Mesenchymal stem cell (in vitro differentiated cells and primary cell): ENCODE data around the gene DNMT1.

Experiments
- DNase-seq: peaks from one replicate; pipeline ENCODE4 v3.0.0-alpha.2; 2013
- H2AFZ ChIP-seq: one replicate; pipeline ENCODE4 v1.6.1; 2013; ENCODE audit warnings: low read depth, mild to moderate bottlenecking, control low read depth, inconsistent platforms, low read length, moderate library complexity
- H2AK5ac ChIP-seq: 2 replicates; pipeline ENCODE4 v1.6.1; 2013; ENCODE audit warnings: low read length, moderate library complexity, mild to moderate bottlenecking, inconsistent platforms; ENCODE audit not compliant: severe bottlenecking
- H2BK120ac ChIP-seq: one replicate; pipeline ENCODE4 v1.6.1; 2013; ENCODE audit warnings: low read depth, mild to moderate bottlenecking, inconsistent platforms, low read length, moderate library complexity
- H2BK12ac ChIP-seq, 2 experiments: one replicate each; pipeline ENCODE4 v1.6.1; 2013; ENCODE audit warnings: inconsistent platforms in 2 of 2, low read length in 2 of 2, mild to moderate bottlenecking in 2 of 2, moderate library complexity in 2 of 2, control low read depth in 1 of 2
- H2BK15ac ChIP-seq: one replicate; pipeline ENCODE4 v1.6.1; 2013; ENCODE audit warnings: mild to moderate bottlenecking, low read depth, inconsistent platforms; ENCODE audit not compliant: poor library complexity, severe bottlenecking
- H2BK5ac ChIP-seq: 2 replicates; pipeline ENCODE4 v1.6.1; 2013; ENCODE audit warnings: low read depth, mild to moderate bottlenecking, low read length, control low read depth, inconsistent platforms; ENCODE audit not compliant: poor library complexity, severe bottlenecking
- H3K14ac ChIP-seq, 2 experiments: one replicate each; pipeline ENCODE4 v1.6.1; 2013; ENCODE audit warnings: inconsistent platforms in 2 of 2, low read length in 2 of 2, control low read depth in 1 of 2, mild to moderate bottlenecking in 1 of 2, moderate library complexity in 1 of 2
- H3K18ac ChIP-seq, 2 experiments: one replicate each; pipeline ENCODE4 v1.6.1; 2013; ENCODE audit warnings: inconsistent platforms in 2 of 2, low read length in 2 of 2, control low read depth in 1 of 2, low read depth in 1 of 2, mild to moderate bottlenecking in 1 of 2
- H3K23ac ChIP-seq, 2 experiments: one replicate each; pipeline ENCODE4 v1.6.1; 2013; ENCODE audit warnings: inconsistent platforms in 2 of 2, low read length in 2 of 2, mild to moderate bottlenecking in 2 of 2, moderate library complexity in 2 of 2, control low read depth in 1 of 2
- H3K27ac ChIP-seq: 2 replicates; pipeline ENCODE4 v1.5.1; 2013; ENCODE audit warnings: mild to moderate bottlenecking, moderate library complexity, low read length, control low read depth, inconsistent platforms; ENCODE audit not compliant: poor library complexity, severe bottlenecking
- H3K27me3 ChIP-seq, 2 experiments: 2 replicates each; pipeline versions ENCODE4 v1.6.1 to v1.7.0; 2013; ENCODE audit warnings: low read length in 2 of 2, mild to moderate bottlenecking in 2 of 2, moderate library complexity in 2 of 2, control low read depth in 1 of 2, inconsistent platforms in 1 of 2; ENCODE audit not compliant: control insufficient read depth in 1 of 2, insufficient read depth in 1 of 2
- H3K36me3 ChIP-seq, 2 experiments: 2 replicates each; pipeline versions ENCODE4 v1.6.1 to v1.7.0; 2013; ENCODE audit warnings: low read length in 2 of 2, control low read depth in 1 of 2, inconsistent platforms in 1 of 2, low read depth in 1 of 2, mild to moderate bottlenecking in 1 of 2; ENCODE audit not compliant: insufficient read depth in 2 of 2, control insufficient read depth in 1 of 2
- H3K4ac ChIP-seq, 2 experiments: one replicate each; pipeline ENCODE4 v1.6.1; 2013; ENCODE audit warnings: inconsistent platforms in 2 of 2, low read length in 2 of 2, mild to moderate bottlenecking in 2 of 2, moderate library complexity in 2 of 2, control low read depth in 1 of 2, low read depth in 1 of 2
- H3K4me1 ChIP-seq: 2 replicates; pipeline ENCODE4 v1.6.1; 2013; ENCODE audit warnings: low read depth, low read length, control low read depth; ENCODE audit not compliant: control insufficient read depth, insufficient read depth
- H3K4me2 ChIP-seq: 2 replicates; pipeline ENCODE4 v1.6.1; 2013; ENCODE audit warnings: low read length, mild to moderate bottlenecking, inconsistent platforms; ENCODE audit not compliant: poor library complexity, severe bottlenecking
- H3K4me3 ChIP-seq, 2 experiments: 2 replicates each; pipeline versions ENCODE4 v1.5.1 to v1.7.0; 2013; ENCODE audit warnings: low read length in 2 of 2, mild to moderate bottlenecking in 2 of 2, control low read depth in 1 of 2, low read depth in 1 of 2; ENCODE audit not compliant: insufficient read depth in 1 of 2
- H3K79me1 ChIP-seq: replicated peaks from 2 replicates; pipeline ENCODE4 v1.6.1; 2013; ENCODE audit warnings: mild to moderate bottlenecking, control low read depth, low read length, inconsistent platforms; ENCODE audit not compliant: poor library complexity, severe bottlenecking
- H3K9ac ChIP-seq: 2 replicates; pipeline ENCODE4 v1.7.0; 2013; ENCODE audit warnings: mild to moderate bottlenecking, low read length, moderate library complexity
- H3K9me3 ChIP-seq: 2 replicates; pipeline ENCODE4 v1.7.0; 2013; ENCODE audit warnings: mild to moderate bottlenecking, low read length; ENCODE audit not compliant: control insufficient read depth
- H4K8ac ChIP-seq: one replicate; pipeline ENCODE4 v1.6.1; 2013; ENCODE audit warnings: inconsistent platforms, mild to moderate bottlenecking, low read length, moderate library complexity
- H4K91ac ChIP-seq: one replicate; pipeline ENCODE4 v1.6.1; 2013; ENCODE audit warnings: mild to moderate bottlenecking, low read length, inconsistent platforms
- WGBS: methylation state at CpG from one replicate; pipeline ENCODE4 v1.1.7; 2013; ENCODE audit warnings: mixed read lengths; 5-methylcytosine and 5-hydroxymethylcytosine counted together

Gene DNMT1

GRCh38 chr19:10126213-10126639 is 68.5 kb downstream of the DNMT1 start:
- Histone ChIP-seq H3K23ac (no peak overlapping the region), H3K36me3 (peaks cover 21 to 33% of the 10 kb centered on the region in 2 experiments), H3K4me2 (no peak overlapping the region), H4K8ac (no peak overlapping the region), H3K79me1 (peaks cover 2% of the 10 kb centered on the region), H3K4me1 (no peaks in the 10 kb centered on the region), H3K27ac (no peak overlapping the region), H2AK5ac (no peak overlapping the region), H3K9ac (no peak overlapping the region), H3K18ac (no peak overlapping the region), H2BK5ac (no peak overlapping the region), H3K14ac (no peak overlapping the region), H2BK12ac (no peak overlapping the region), H2AFZ (no peak overlapping the region), H3K27me3 (no peaks in the 10 kb centered on the region), H3K4ac (no peak overlapping the region), H4K91ac (no peak overlapping the region), H3K4me3 (no peak overlapping the region), H2BK15ac (no peak overlapping the region), H2BK120ac (no peak overlapping the region), H3K9me3 (no peaks in the 10 kb centered on the region)
- WGBS: no CpG with 5 or more reads among the region's 4 CpGs
- DNase-seq: no peak

- Histone ChIP-seq H3K4me1 (peaks cover 1% of the 10 kb centered on the region), H2BK120ac (no peak overlapping the region), H2AFZ (no peak overlapping the region), H3K4me3 (no peak overlapping the region), H3K27ac (no peak overlapping the region), H4K8ac (no peak overlapping the region), H3K9me3 (no peaks in the 10 kb centered on the region), H3K14ac (no peak overlapping the region), H4K91ac (no peak overlapping the region), H3K23ac (no peak overlapping the region), H2AK5ac (no peak overlapping the region), H2BK15ac (no peak overlapping the region), H3K18ac (no peak overlapping the region), H3K4ac (no peak overlapping the region), H3K9ac (no peak overlapping the region), H3K79me1 (peaks cover 2% of the 10 kb centered on the region), H3K36me3 (peaks cover 17 to 23% of the 10 kb centered on the region in 2 experiments), H3K27me3 (no peaks in the 10 kb centered on the region), H2BK12ac (no peak overlapping the region), H2BK5ac (no peak overlapping the region), H3K4me2 (no peak overlapping the region)
- 94% methylated on average over 7 of the region's 7 CpGs for WGBS
- no peak for DNase-seq
These were observed 70.3 kb downstream of the DNMT1 start for GRCh38 chr19:10124429-10124828.

- no peak overlapping the region for H3K18ac ChIP-seq
- peak; percentile 46 for DNase-seq
- no peak overlapping the region for H3K4me3 ChIP-seq
- H3K4ac ChIP-seq: no peak overlapping the region
- no peaks in the 10 kb centered on the region for H3K9me3 ChIP-seq
- H2BK120ac ChIP-seq: no peak overlapping the region
- no peak overlapping the region for H3K4me2 ChIP-seq
- no peak overlapping the region for H2BK5ac ChIP-seq
- H2BK12ac ChIP-seq: no peak overlapping the region
- peaks cover 10% of the 10 kb centered on the region for H3K79me1 ChIP-seq
- peaks cover 9% of the 10 kb centered on the region for H3K4me1 ChIP-seq
- H3K27me3 ChIP-seq: no peaks in the 10 kb centered on the region
- peaks cover 19 to 32% of the 10 kb centered on the region in 2 experiments for H3K36me3 ChIP-seq
- H2AK5ac ChIP-seq: no peak overlapping the region
- H3K27ac ChIP-seq: no peak overlapping the region
- 87% methylated on average over 3 of the region's 6 CpGs for WGBS
- H4K91ac ChIP-seq: no peak overlapping the region
- H2BK15ac ChIP-seq: no peak overlapping the region
- H4K8ac ChIP-seq: no peak overlapping the region
- H3K9ac ChIP-seq: peak overlapping the region; percentile 87
- no peak overlapping the region for H3K14ac ChIP-seq
- no peak overlapping the region for H3K23ac ChIP-seq
- no peak overlapping the region for H2AFZ ChIP-seq
These were observed 72.7 kb downstream of the DNMT1 start for GRCh38 chr19:10122045-10122444.

GRCh38 chr19:10120538-10121189 is 74.1 kb downstream of the DNMT1 start:
- peak; percentile 77 for DNase-seq
- Histone ChIP-seq H3K36me3 (peaks cover 33 to 44% of the 10 kb centered on the region in 2 experiments), H2AK5ac (no peak overlapping the region)

More at GRCh38 chr19:10120538-10121189, 74.1 kb downstream of the DNMT1 start:
- no peak overlapping the region for H3K4ac ChIP-seq
- H3K4me2 ChIP-seq: no peak overlapping the region
- H2BK12ac ChIP-seq: no peak overlapping the region
- H3K79me1 ChIP-seq: peaks cover 21% of the 10 kb centered on the region
- no peaks in the 10 kb centered on the region for H3K9me3 ChIP-seq
- H3K27ac ChIP-seq: no peak overlapping the region
- no peak overlapping the region for H3K18ac ChIP-seq
- no peak overlapping the region for H3K14ac ChIP-seq
- H4K8ac ChIP-seq: no peak overlapping the region
- no peaks in the 10 kb centered on the region for H3K27me3 ChIP-seq
- H4K91ac ChIP-seq: no peak overlapping the region
- peak overlapping the region in 1 of 2 experiments; percentile 68 for H3K4me3 ChIP-seq
- 70% methylated on average over 6 of the region's 9 CpGs for WGBS
- no peak overlapping the region for H2BK5ac ChIP-seq
- no peak overlapping the region for H2BK120ac ChIP-seq
- H2AFZ ChIP-seq: no peak overlapping the region
- no peak overlapping the region for H3K23ac ChIP-seq
- H3K4me1 ChIP-seq: peaks cover 12% of the 10 kb centered on the region
- peak overlapping the region; percentile 87 for H3K9ac ChIP-seq
- no peak overlapping the region for H2BK15ac ChIP-seq
